Coronary artery (tissue), 2 donors: ENCODE measurements around the gene NR2C1.
"Not testable (repeated sequence)": the region's sequence is repeated elsewhere in the genome, so short reads cannot be mapped to it uniquely, and the experiment has no call there.

ENCODE experiments used
- DNase-seq: peaks from one replicate; pipeline ENCODE4 v3.0.0-alpha.2; 2017; ENCODE audit warnings: low spot score
- H3K27ac ChIP-seq, 2 donors: fragments of 200-600 bp; sonication (generic); one replicate each; pipeline ENCODE4 v1.5.1; 2016 to 2019
- H3K4me3 ChIP-seq: fragments of 200-600 bp; sonication (generic); 2 replicates; pipeline ENCODE4 v1.5.1; 2016; ENCODE audit warnings: mild to moderate bottlenecking, moderate library complexity
- CTCF ChIP-seq: fragments of 200-600 bp; sonication (generic); IDR thresholded peaks from one replicate; pipeline ENCODE4 v1.5.1; 2019; ENCODE audit warnings: antibody characterized with exemption

The NR2C1 gene

GRCh38 chr12:95099270-95099790, 25.9 kb upstream of the NR2C1 start:
- no peak overlapping the region for H3K27ac ChIP-seq
- H3K4me3 ChIP-seq, result no peak overlapping the region
- no peak for DNase-seq
- TF ChIP-seq CTCF, result no peak

DNA sequence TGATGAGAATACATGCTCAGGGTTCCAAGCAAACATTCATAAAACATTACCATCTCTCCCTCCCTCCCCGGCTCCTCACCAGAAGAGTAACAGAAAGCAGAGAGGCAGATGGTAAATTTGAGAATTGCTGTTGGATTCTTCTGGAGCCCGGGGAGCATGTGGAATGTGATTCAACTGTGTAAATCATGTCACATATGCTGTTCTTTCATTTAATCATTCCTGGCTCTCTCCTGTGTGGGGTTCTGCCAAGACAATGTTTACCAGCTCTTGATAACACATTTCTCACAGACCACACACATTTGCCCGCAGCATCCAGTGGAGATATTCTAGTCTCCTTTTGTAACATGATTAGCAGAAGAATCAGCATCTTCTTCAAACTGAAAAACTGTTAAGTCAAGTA, 23.4 kb upstream of the NR2C1 start:
- DNase-seq, result no peak
- no peak for TF ChIP-seq CTCF
- Histone ChIP-seq H3K27ac (no peak overlapping the region), H3K4me3 (no peak overlapping the region)

DNA sequence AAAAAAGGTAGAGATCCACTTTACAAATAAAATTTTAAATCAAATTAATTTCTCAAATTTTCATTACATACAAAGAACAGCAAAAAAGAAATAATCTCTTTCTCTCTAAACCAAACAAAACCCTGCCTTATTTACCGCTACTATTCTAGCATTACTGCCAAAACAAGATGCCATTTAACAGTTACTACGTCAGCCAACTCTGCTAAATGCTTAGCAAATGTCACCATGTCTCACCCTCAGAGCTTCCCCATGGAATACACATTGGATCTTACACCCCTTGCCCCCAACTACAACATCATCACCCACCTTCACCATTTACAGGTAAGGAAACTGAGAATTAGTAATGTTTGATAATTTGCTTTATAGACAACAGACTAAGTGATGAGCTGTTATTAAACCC, 23.0 kb upstream of the NR2C1 start:
- H3K27ac ChIP-seq, result no peak overlapping the region
- TF ChIP-seq CTCF, result no peak
- DNase-seq, result no peak

DNA sequence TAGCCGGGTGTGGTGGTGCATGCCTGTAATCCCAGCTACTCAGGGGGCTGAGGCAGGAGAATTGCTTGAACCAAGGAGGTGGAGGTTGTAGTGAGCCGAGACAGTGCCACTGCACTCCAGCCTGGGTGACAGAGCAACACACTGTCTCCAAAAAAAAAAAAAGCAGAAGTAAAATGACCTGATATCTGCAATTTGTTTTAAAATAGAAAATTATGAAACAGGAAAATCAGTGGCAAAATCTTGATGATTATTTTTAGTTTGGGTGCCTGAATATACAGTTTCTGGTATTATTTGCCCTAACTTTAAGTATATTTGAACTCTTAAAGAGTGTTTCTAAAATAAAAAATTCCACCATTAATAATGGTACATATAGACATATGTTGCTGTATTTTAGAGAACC, 22.4 kb upstream of the NR2C1 start:
- DNase-seq, H3K4me3 ChIP-seq, H3K27ac ChIP-seq: not testable (repeated sequence)

More for the DNA sequence above, 23.0 kb upstream of the NR2C1 start:
- H3K4me3 ChIP-seq, result no peak overlapping the region

DNA sequence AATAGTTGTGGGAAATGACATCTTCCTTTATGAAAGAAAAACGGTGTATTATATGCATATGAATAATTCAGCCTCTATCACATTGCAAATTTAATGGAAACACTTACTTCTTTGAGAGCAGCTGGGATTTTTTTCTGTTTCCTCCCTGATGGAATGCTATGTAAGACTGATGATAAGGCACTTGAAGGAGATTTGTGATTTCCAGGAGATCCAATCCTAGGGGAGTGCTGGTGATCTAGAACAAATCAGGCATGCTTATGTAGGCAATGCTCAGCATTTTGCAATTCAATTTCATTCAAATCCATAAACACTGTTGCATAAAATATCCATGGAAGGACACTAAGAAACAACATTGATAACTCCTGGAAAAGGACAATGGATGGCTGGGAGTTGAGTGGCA, 16.0 kb upstream of the NR2C1 start:
- no peak overlapping the region for H3K27ac ChIP-seq
- no peak for TF ChIP-seq CTCF
- no peak for DNase-seq

DNA sequence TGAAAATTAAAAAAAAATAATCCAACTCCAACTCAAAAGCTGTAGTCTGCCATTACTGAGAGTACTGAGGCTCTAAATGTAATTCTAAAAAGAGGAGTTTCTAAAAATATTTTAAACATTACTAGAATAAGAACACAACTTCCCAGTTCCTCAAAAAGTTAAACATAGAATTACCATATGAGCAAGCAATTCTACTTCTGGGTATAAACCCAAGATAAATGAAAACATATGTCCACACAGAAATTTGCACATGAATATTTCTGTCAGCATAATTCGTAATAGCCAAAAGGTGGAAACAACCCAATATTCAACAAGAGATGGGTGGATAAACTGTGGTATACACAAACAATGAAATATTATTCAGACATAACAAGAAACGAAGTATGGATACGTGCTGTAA, 15.0 kb upstream of the NR2C1 start:
- Histone ChIP-seq H3K4me3 (no peak overlapping the region), H3K27ac (no peak overlapping the region)
- no peak for TF ChIP-seq CTCF
- no peak for DNase-seq

More for the DNA sequence above, 16.0 kb upstream of the NR2C1 start:
- H3K4me3 ChIP-seq, result no peak overlapping the region

DNA sequence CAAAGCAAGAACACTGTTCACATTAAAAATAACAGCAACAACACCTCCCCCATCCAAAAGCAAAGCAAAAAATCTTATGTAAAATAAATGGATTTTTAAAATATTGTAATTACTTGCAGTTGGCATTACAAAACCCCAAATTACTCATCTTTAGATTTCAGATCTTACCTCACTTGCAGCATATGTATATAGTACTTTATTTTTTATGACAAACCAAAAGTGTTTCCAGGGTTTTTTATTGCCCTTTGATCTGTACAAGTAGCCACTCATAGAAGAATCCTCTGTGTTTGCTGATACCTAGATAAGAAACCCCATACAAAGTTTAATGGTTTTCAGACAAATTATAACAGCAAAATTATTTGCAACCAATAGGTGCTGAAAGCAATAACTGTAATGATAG, 12.2 kb upstream of the NR2C1 start:
- TF ChIP-seq CTCF, result no peak
- Histone ChIP-seq H3K27ac (no peak overlapping the region), H3K4me3 (no peak overlapping the region)
- DNase-seq, result no peak

- peak overlapping the region; percentile 6 for H3K4me3 ChIP-seq
- H3K27ac ChIP-seq, result peak overlapping the region in 1 of 2 donors; percentile 63
- no peak for DNase-seq
- TF ChIP-seq CTCF, result no peak
Observed at GRCh38 chr12:95083938-95084337, 10.5 kb upstream of the NR2C1 start.
